Stimulated activated CD8-positive, alpha-beta memory T cell treated with anti-CD3 and anti-CD28 coated beads, Interleukin-2, amount 100 ng/mL, for 48 hours (primary cell): ENCODE data around the gene ZNF559.

Experiments used
- DNase-seq, 2 donors: peaks; one replicate each; pipeline ENCODE4 v3.0.0-alpha.2; 2020; ENCODE audit warnings: low read depth in 2 of 2

ZNF559 gene

GRCh38 chr19:9353011-9353410 is 29.0 kb downstream of the ZNF559 start:
- DNase-seq: no peak

GRCh38 chr19:9354651-9355050 is 30.7 kb downstream of the ZNF559 start:
- no peak for DNase-seq

GRCh38 chr19:9362905-9363304 is 38.9 kb downstream of the ZNF559 start, which contains the start of gene ZNF177:
Gene ZNF177 (plus strand): TSS chr19:9363013. CDS start chr19:9378312, 15,299 bp downstream.
- DNase-seq: no peak

- no peak for DNase-seq
Observed at GRCh38 chr19:9370738-9371619, 47.0 kb downstream of the ZNF559 start.

GRCh38 chr19:9381361-9381785 is 57.4 kb downstream of the ZNF559 start:
- DNase-seq: no peak
